BE2C (cell line): ENCODE data around the gene HEMGN.

Source experiments
- DNase-seq: peaks from one replicate; pipeline ENCODE4 v3.0.0-alpha.2; 2020
- H3K27me3 ChIP-seq: fragments of 250-450 bp; sonication (Bioruptor Pico); 2 replicates; pipeline ENCODE4 v1.5.1; 2020; ENCODE audit warnings: mild to moderate bottlenecking
- H3K36me3 ChIP-seq: fragments of 250-450 bp; sonication (Bioruptor Pico); 2 replicates; pipeline ENCODE4 v1.5.1; 2020; ENCODE audit warnings: mild to moderate bottlenecking
- H3K4me1 ChIP-seq: fragments of 250-450 bp; sonication (Bioruptor Pico); 2 replicates; pipeline ENCODE4 v1.5.1; 2020
- H3K4me3 ChIP-seq: 2 replicates; pipeline ENCODE4 v1.5.1; 2011; ENCODE audit warnings: low read depth, low read length
- H3K9me3 ChIP-seq: fragments of 250-450 bp; sonication (Bioruptor Pico); 2 replicates; pipeline ENCODE4 v1.5.1; 2020
- TF ChIP-seq, protein P1 (sequence below): IDR thresholded peaks from 2 replicates; pipeline ENCODE4 v1.5.1; 2012; ENCODE audit warnings: mild to moderate bottlenecking, low read depth, low read length

HEMGN gene

DNA sequence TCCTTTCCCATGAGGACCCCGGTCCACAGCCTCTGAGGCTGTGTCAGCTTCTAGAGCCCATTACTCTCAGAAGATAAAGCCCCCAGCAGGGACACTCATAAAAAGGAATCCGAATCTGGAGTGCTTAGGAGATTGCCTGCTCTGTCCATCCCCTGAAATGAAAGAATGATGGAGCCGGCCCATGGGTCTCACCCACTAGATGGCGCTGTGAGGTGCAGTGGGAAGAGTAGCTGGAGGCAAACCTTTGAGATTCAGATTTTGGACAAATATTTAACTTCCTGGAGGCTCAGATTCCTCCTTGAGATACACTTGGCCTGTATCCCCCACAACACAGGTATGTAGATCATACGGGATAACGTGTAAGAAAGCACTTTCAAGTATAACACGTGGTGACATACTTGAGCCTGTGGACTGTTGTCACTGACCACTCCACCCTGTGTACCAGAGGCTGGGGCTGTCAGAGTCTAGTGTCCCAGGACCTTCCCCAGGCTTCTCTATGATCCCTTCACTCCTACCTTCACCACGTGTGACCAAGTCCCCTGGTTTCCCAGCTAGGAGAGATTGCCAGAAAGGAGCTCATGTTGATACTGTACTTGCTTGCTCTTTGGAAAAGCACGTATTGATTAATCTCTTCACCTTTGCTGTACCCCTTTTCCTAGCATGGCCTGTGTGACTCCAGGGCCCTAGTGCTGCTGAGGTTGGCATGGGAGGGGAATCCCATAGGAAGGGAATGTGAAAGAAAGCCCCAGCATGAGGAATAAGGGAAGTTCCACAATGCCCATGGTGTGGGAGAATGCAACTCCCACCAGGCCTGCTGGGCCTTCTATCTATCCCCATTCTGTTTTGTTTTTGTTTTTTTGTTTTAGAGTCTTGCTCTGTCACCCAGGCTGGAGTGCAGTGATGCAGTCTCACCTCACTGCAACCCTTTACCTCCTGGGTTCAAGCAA lies 47.8 kb downstream of the HEMGN start:
- Histone ChIP-seq H3K4me1 (no peaks in the 10 kb centered on the region), H3K36me3 (no peaks in the 10 kb centered on the region), H3K27me3 (peaks cover 25% of the 10 kb centered on the region), H3K4me3 (no peak overlapping the region), H3K9me3 (no peaks in the 10 kb centered on the region)
- TF ChIP-seq, protein P1, sequence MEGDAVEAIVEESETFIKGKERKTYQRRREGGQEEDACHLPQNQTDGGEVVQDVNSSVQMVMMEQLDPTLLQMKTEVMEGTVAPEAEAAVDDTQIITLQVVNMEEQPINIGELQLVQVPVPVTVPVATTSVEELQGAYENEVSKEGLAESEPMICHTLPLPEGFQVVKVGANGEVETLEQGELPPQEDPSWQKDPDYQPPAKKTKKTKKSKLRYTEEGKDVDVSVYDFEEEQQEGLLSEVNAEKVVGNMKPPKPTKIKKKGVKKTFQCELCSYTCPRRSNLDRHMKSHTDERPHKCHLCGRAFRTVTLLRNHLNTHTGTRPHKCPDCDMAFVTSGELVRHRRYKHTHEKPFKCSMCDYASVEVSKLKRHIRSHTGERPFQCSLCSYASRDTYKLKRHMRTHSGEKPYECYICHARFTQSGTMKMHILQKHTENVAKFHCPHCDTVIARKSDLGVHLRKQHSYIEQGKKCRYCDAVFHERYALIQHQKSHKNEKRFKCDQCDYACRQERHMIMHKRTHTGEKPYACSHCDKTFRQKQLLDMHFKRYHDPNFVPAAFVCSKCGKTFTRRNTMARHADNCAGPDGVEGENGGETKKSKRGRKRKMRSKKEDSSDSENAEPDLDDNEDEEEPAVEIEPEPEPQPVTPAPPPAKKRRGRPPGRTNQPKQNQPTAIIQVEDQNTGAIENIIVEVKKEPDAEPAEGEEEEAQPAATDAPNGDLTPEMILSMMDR, result peak; percentile 83
- DNase-seq, result peak; percentile 51

DNA sequence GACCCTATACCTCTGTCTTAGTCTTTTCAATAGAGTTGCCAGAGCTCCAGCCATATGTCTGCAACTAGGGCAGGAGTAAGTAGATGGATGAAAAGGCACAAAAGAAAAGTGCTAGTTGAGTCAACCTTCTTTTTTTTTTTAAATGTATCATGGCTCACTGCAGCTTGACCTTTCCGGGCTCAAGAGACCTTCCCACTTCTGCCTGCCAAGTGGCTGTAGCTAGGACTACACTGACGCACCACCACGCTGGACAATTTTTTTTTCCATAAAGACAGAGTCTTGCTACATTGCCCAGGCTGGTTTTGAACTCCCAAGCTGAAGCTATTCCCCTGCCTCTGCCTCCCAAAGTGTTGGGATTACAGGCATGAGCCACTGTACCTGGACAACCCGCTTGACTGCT lies 57.6 kb downstream of the HEMGN start:
- TF ChIP-seq, protein P1, result no peak
- Histone ChIP-seq H3K36me3 (no peaks in the 10 kb centered on the region), H3K4me3 (no peak overlapping the region), H3K27me3 (peaks cover 38% of the 10 kb centered on the region), H3K9me3 (no peaks in the 10 kb centered on the region), H3K4me1 (no peaks in the 10 kb centered on the region)
- no peak for DNase-seq
